ENCODE results near the gene HMCES.

Gene HMCES

GRCh38 chr3:129324855-129325254 lies 46.2 kb downstream of the HMCES start:
- TF ChIP-seq CTCF (IDR thresholded peaks at IDR 0.05; ENCODE audit: low read depth, low read length), result no peak
- no peak for DNase-seq (ENCODE audit: extremely low read depth, low read depth)

- no peak for TF ChIP-seq CTCF (IDR thresholded peaks at IDR 0.05; ENCODE audit: low read depth, low read length)
- DNase-seq (ENCODE audit: extremely low read depth, low read depth), result no peak
Observed at GRCh38 chr3:129325383-129325782, 46.7 kb downstream of the HMCES start.

- TF ChIP-seq CTCF (IDR thresholded peaks at IDR 0.05; ENCODE audit: low read depth, low read length), result no peak
Observed at GRCh38 chr3:129326138-129326537, 47.5 kb downstream of the HMCES start.

GRCh38 chr3:129326595-129326994 lies 47.9 kb downstream of the HMCES start:
- TF ChIP-seq CTCF (IDR thresholded peaks at IDR 0.05; ENCODE audit: low read depth, low read length), result no peak
- no peak for DNase-seq (ENCODE audit: extremely low read depth, low read depth)

More at GRCh38 chr3:129326138-129326537, 47.5 kb downstream of the HMCES start:
- DNase-seq (ENCODE audit: extremely low read depth, low read depth), result no peak

- DNase-seq (ENCODE audit: extremely low read depth, low read depth), result no peak
- no peak for TF ChIP-seq CTCF (IDR thresholded peaks at IDR 0.05; ENCODE audit: low read depth, low read length)
Observed at GRCh38 chr3:129327510-129327909, 48.8 kb downstream of the HMCES start.

- no peak for DNase-seq (ENCODE audit: extremely low read depth, low read depth)
- TF ChIP-seq CTCF (IDR thresholded peaks at IDR 0.05; ENCODE audit: low read depth, low read length), result no peak
Observed at GRCh38 chr3:129329858-129330257, 51.2 kb downstream of the HMCES start.

- no peak for DNase-seq (ENCODE audit: extremely low read depth, low read depth)
- TF ChIP-seq CTCF (IDR thresholded peaks at IDR 0.05; ENCODE audit: low read depth, low read length), result no peak
Observed at GRCh38 chr3:129330409-129330808, 51.7 kb downstream of the HMCES start.
